CD14-positive monocyte (primary cell): ENCODE measurements around the gene PTCHD4. TPM values are rescaled to one million over a fixed set of nuclear protein-coding genes. Genes with fewer than 3 reads are reported as not detected.

Experiments used
- DNase-seq, 3 donors: peaks; one replicate each; pipeline ENCODE4 v3.0.0-alpha.2; 2011 to 2022
- H2AFZ ChIP-seq: 2 replicates; pipeline ENCODE4 v1.6.0; 2012; ENCODE audit warnings: mild to moderate bottlenecking, low read depth, low read length, inconsistent platforms; ENCODE audit not compliant: insufficient read depth, poor library complexity, severe bottlenecking
- H3K27ac ChIP-seq, 2 donors: 1 replicate in 1 of 2; 2 replicates in 1 of 2; pipeline ENCODE4 v1.5.1; 2012 to 2013; ENCODE audit warnings: low read length in 2 of 2, control low read depth in 1 of 2, inconsistent platforms in 1 of 2, low read depth in 1 of 2, mild to moderate bottlenecking in 1 of 2
- H3K27me3 ChIP-seq, 2 donors: one replicate each; pipeline versions ENCODE4 v1.6.0 to v1.6.1; 2011 to 2013; ENCODE audit warnings: low read length in 2 of 2; ENCODE audit not compliant: control insufficient read depth in 2 of 2, insufficient read depth in 2 of 2
- H3K36me3 ChIP-seq, 2 donors: replicated peaks in 1 of 2; 1 replicate in 1 of 2; 2 replicates in 1 of 2; pipeline versions ENCODE4 v1.5.1 to v1.6.1; 2012 to 2013; ENCODE audit warnings: low read length in 2 of 2, control low read depth in 1 of 2, inconsistent platforms in 1 of 2, mild to moderate bottlenecking in 1 of 2; ENCODE audit not compliant: insufficient read depth in 2 of 2, control insufficient read depth in 1 of 2
- H3K4me1 ChIP-seq, 2 donors: 1 replicate in 1 of 2; 2 replicates in 1 of 2; pipeline versions ENCODE4 v1.5.1 to v1.6.1; 2012 to 2013; ENCODE audit warnings: low read length in 2 of 2, control low read depth in 1 of 2, inconsistent platforms in 1 of 2, mild to moderate bottlenecking in 1 of 2, moderate library complexity in 1 of 2; ENCODE audit not compliant: insufficient read depth in 2 of 2, control insufficient read depth in 1 of 2
- H3K4me2 ChIP-seq: replicated peaks from 2 replicates; pipeline ENCODE3; 2012; ENCODE audit warnings: low read length, moderate library complexity, mild to moderate bottlenecking; ENCODE audit not compliant: poor library complexity, severe bottlenecking; ENCODE audit errors: extremely low read depth
- H3K4me3 ChIP-seq, 3 experiments: fragments of 200-600 bp in 1 of 3; sonication (generic) in 1 of 3; replicated peaks in 1 of 3; 1 replicate in 2 of 3; 2 replicates in 1 of 3; pipeline ENCODE4 v1.5.1; 2011 to 2013; ENCODE audit warnings: low read length in 3 of 3, mild to moderate bottlenecking in 3 of 3, control low read depth in 2 of 3, low read depth in 2 of 3, inconsistent platforms in 1 of 3, moderate library complexity in 1 of 3
- H3K79me2 ChIP-seq: 2 replicates; pipeline ENCODE4 v1.6.0; 2012; ENCODE audit warnings: mild to moderate bottlenecking, control low read depth, inconsistent platforms, low read length, moderate library complexity; ENCODE audit not compliant: insufficient read depth
- H3K9ac ChIP-seq: 2 replicates; pipeline ENCODE4 v1.6.0; 2017; ENCODE audit warnings: low read length, mild to moderate bottlenecking; ENCODE audit not compliant: insufficient read depth, poor library complexity, severe bottlenecking
- H3K9me3 ChIP-seq, 2 donors: replicated peaks in 1 of 2; 1 replicate in 1 of 2; 2 replicates in 1 of 2; pipeline versions ENCODE4 v1.5.1 to v1.6.1; 2012 to 2013; ENCODE audit warnings: low read length in 2 of 2, control low read depth in 1 of 2; ENCODE audit not compliant: control insufficient read depth in 1 of 2, insufficient read depth in 1 of 2
- H4K20me1 ChIP-seq: 2 replicates; pipeline ENCODE4 v1.6.0; 2012; ENCODE audit warnings: mild to moderate bottlenecking, low read length, control low read depth, moderate library complexity; ENCODE audit not compliant: insufficient read depth
- H3K27ac Mint-ChIP-seq, 7 donors: one replicate each; pipeline ENCODE4 v1.8.0; 2020; ENCODE audit warnings: mild to moderate bottlenecking in 7 of 7, mixed read lengths in 7 of 7, moderate library complexity in 6 of 7, inconsistent platforms in 2 of 7
- H3K27me3 Mint-ChIP-seq, 3 donors: one replicate each; pipeline ENCODE4 v1.8.0; 2021 to 2022; ENCODE audit warnings: low read depth in 3 of 3, mild to moderate bottlenecking in 3 of 3, mixed read lengths in 3 of 3, moderate library complexity in 3 of 3, inconsistent platforms in 1 of 3
- H3K36me3 Mint-ChIP-seq, 2 donors: one replicate each; pipeline ENCODE4 v1.8.0; 2020; ENCODE audit warnings: mixed read lengths in 2 of 2, inconsistent platforms in 1 of 2, mild to moderate bottlenecking in 1 of 2
- H3K4me1 Mint-ChIP-seq: one replicate; pipeline ENCODE4 v1.8.0; 2020; ENCODE audit warnings: mild to moderate bottlenecking, mixed read lengths
- H3K4me3 Mint-ChIP-seq, 2 donors: one replicate each; pipeline ENCODE4 v1.8.0; 2020; ENCODE audit warnings: mild to moderate bottlenecking in 2 of 2, mixed read lengths in 2 of 2, moderate library complexity in 1 of 2
- H3K9me3 Mint-ChIP-seq, 7 donors: one replicate each; pipeline ENCODE4 v1.8.0; 2020 to 2022; ENCODE audit warnings: mixed read lengths in 7 of 7, mild to moderate bottlenecking in 6 of 7, moderate library complexity in 6 of 7, inconsistent platforms in 2 of 7
- CTCF ChIP-seq: fragments of 200-600 bp; IDR thresholded peaks from one replicate; pipeline ENCODE4 v1.8.0; 2022; ENCODE audit warnings: antibody characterized with exemption, mild to moderate bottlenecking
- WGBS: methylation state at CpG from one replicate; pipeline ENCODE4 v1.1.5; 2013; ENCODE audit warnings: missing lambda C conversion rate; ENCODE audit not compliant: insufficient coverage; 5-methylcytosine and 5-hydroxymethylcytosine counted together
- intact Hi-C, 2 donors: fragments of 100-400 bp; cut with micrococcal nuclease; formaldehyde crosslinking; loops; one replicate each; pipeline versions ENCODE4 v1.15.0 to v1.15.1; 2023
- polyA plus RNA-seq, 3 donors: library from polyadenylated mRNA; depleted of rRNA in 1 of 3; unstranded in 2 of 3; stranded (reverse) in 1 of 3; fragments of 300-500 nt in 2 of 3; fragments of >200 nt in 1 of 3; fragmentation: Illumina TruSeq in 2 of 3; gene quantifications; 1 replicate in 2 of 3; 2 replicates in 1 of 3; pipeline ENCODE4 v1.2.3, GENCODE V29; 2012 to 2021

Gene PTCHD4
- polyA plus RNA-seq, 3 donors, result not detected

- Mint-ChIP-seq H3K4me1 (no peaks in the 10 kb centered on the region), H3K27ac (no peak overlapping the region), H3K27me3 (no peaks in the 10 kb centered on the region), H3K36me3 (no peaks in the 10 kb centered on the region), H3K9me3 (peaks cover 0 to 4% (median 0%) of the 10 kb centered on the region in 7 donors), H3K4me3 (no peak overlapping the region)
- Histone ChIP-seq H3K4me2 (no peak overlapping the region), H3K27me3 (no peaks in the 10 kb centered on the region), H3K4me3 (no peak overlapping the region), H3K9ac (no peak overlapping the region), H4K20me1 (no peaks in the 10 kb centered on the region), H3K36me3 (no peaks in the 10 kb centered on the region), H3K4me1 (no peaks in the 10 kb centered on the region), H3K9me3 (no peaks in the 10 kb centered on the region), H3K79me2 (no peaks in the 10 kb centered on the region), H3K27ac (no peak overlapping the region), H2AFZ (no peak overlapping the region)
- DNase-seq, result no peak
- WGBS, result 100% methylated on average over 1 of the region's 1 CpG
- intact Hi-C loops, result no loop called here
- TF ChIP-seq CTCF, result no peak
Measured at GRCh38 chr6:48111575-48111974, 578 bp upstream of the PTCHD4 start.

- intact Hi-C loops, result no loop called here
- peaks cover 0 to 4% (median 0%) of the 10 kb centered on the region in 7 donors for H3K9me3 Mint-ChIP-seq
- no peak overlapping the region for H3K4me3 ChIP-seq
- H3K27me3 ChIP-seq, result no peaks in the 10 kb centered on the region
- WGBS, result no CpG with 5 or more reads among the region's 2 CpGs
- no peak overlapping the region for H3K27ac ChIP-seq
- no peaks in the 10 kb centered on the region for H3K9me3 ChIP-seq
- no peak overlapping the region for H3K9ac ChIP-seq
- DNase-seq, result no peak
- no peaks in the 10 kb centered on the region for H4K20me1 ChIP-seq
- H3K36me3 Mint-ChIP-seq, result no peaks in the 10 kb centered on the region
- H3K27ac Mint-ChIP-seq, result no peak overlapping the region
- no peak for TF ChIP-seq CTCF
- H3K4me1 Mint-ChIP-seq, result no peaks in the 10 kb centered on the region
- no peaks in the 10 kb centered on the region for H3K4me1 ChIP-seq
- no peaks in the 10 kb centered on the region for H3K79me2 ChIP-seq
- H3K4me2 ChIP-seq, result no peak overlapping the region
- no peaks in the 10 kb centered on the region for H3K36me3 ChIP-seq
- no peak overlapping the region for H3K4me3 Mint-ChIP-seq
- H3K27me3 Mint-ChIP-seq, result no peaks in the 10 kb centered on the region
- H2AFZ ChIP-seq, result no peak overlapping the region
Measured at GRCh38 chr6:48110436-48111142, 408 bp downstream of the PTCHD4 start.
